ENCODE results near the gene PHAF1. TPM values are rescaled to one million over a fixed set of nuclear protein-coding genes. Genes with fewer than 3 reads are reported as not detected.

The PHAF1 gene
- total and polyA plus RNA-seq, 2 donors (not counting 1 experiment from before 2014, with no cell fraction given): 18.3 to 21.5 TPM

- no peaks in the 10 kb centered on the region for H4K20me1 ChIP-seq (ENCODE audit: control insufficient read depth, extremely low read depth, insufficient read depth, low read length)
- DNase-seq (ENCODE audit: low read depth in 2 of 2): peak; percentile 98
- TF ChIP-seq CTCF (conservative IDR thresholded peaks at IDR 0.05 in 1 of 2, IDR thresholded peaks at IDR 0.05 in 1 of 2; ENCODE audit: low read depth in 1 of 2, low read length in 2 of 2) (no peak), EZH2 (IDR thresholded peaks at IDR 0.05; ENCODE audit: low read length, missing control alignments) (no peak)
- peaks cover 24% of the 10 kb centered on the region for H3K4me1 ChIP-seq (ENCODE audit: control insufficient read depth, extremely low read depth, insufficient read depth, low read length)
- no peaks in the 10 kb centered on the region for H3K9me3 ChIP-seq (ENCODE audit: control insufficient read depth, insufficient read depth, low read depth, low read length)
- H3K9ac ChIP-seq (ENCODE audit: insufficient read depth, low read length): peak within 1 kb of the TSS; percentile 96
- peak within 1 kb of the TSS; percentile 98 for H3K27ac ChIP-seq (ENCODE audit: insufficient read depth, low read length)
- peak within 1 kb of the TSS; percentile 75 for H2AFZ ChIP-seq (ENCODE audit: low read length)
- peaks cover 9% of the 10 kb centered on the region for H3K79me2 ChIP-seq (ENCODE audit: control insufficient read depth, insufficient read depth, low read length)
- H3K27me3 ChIP-seq (ENCODE audit: control insufficient read depth, insufficient read depth, low read length): no peaks in the 10 kb centered on the region
- H3K36me3 ChIP-seq (ENCODE audit: control insufficient read depth, insufficient read depth, low read length): peaks cover 5% of the 10 kb centered on the region
- H3K4me3 ChIP-seq (replicated peaks in 1 of 4; ENCODE audit: control extremely low read depth in 1 of 4, insufficient read depth in 1 of 4, low read depth in 3 of 4, low read length in 4 of 4): peak within 1 kb of the TSS; percentile 55 to 89 (median 65)
- H3K4me2 ChIP-seq (ENCODE audit: extremely low read depth, insufficient read depth, low read length): peak within 1 kb of the TSS; percentile 84
Observed at GRCh38 chr16:67183627-67184452, 74.1 kb downstream of the PHAF1 start, which contains the start of gene MATCAP1. Gene MATCAP1 (minus strand): TSS chr16:67183963. CDS start chr16:67180610, 3,353 bp downstream.

- Histone ChIP-seq H4K20me1 (ENCODE audit: control insufficient read depth, extremely low read depth, insufficient read depth, low read length) (no peaks in the 10 kb centered on the region), H3K79me2 (ENCODE audit: control insufficient read depth, insufficient read depth, low read length) (peaks cover 9% of the 10 kb centered on the region), H3K4me2 (ENCODE audit: extremely low read depth, insufficient read depth, low read length) (peak overlapping the region; percentile 84), H3K27ac (ENCODE audit: insufficient read depth, low read length) (no peak overlapping the region), H2AFZ (ENCODE audit: low read length) (no peak overlapping the region), H3K9ac (ENCODE audit: insufficient read depth, low read length) (no peak overlapping the region), H3K4me3 (replicated peaks in 1 of 4; ENCODE audit: control extremely low read depth in 1 of 4, insufficient read depth in 1 of 4, low read depth in 3 of 4, low read length in 4 of 4) (peak overlapping the region; percentile 24 to 67 (median 59)), H3K4me1 (ENCODE audit: control insufficient read depth, extremely low read depth, insufficient read depth, low read length) (peaks cover 24% of the 10 kb centered on the region), H3K27me3 (ENCODE audit: control insufficient read depth, insufficient read depth, low read length) (no peaks in the 10 kb centered on the region), H3K36me3 (ENCODE audit: control insufficient read depth, insufficient read depth, low read length) (peaks cover 3% of the 10 kb centered on the region), H3K9me3 (ENCODE audit: control insufficient read depth, insufficient read depth, low read depth, low read length) (no peaks in the 10 kb centered on the region)
- DNase-seq (ENCODE audit: low read depth in 2 of 2): no peak
- TF ChIP-seq EZH2 (IDR thresholded peaks at IDR 0.05; ENCODE audit: low read length, missing control alignments) (peak; percentile 42), CTCF (conservative IDR thresholded peaks at IDR 0.05 in 1 of 2, IDR thresholded peaks at IDR 0.05 in 1 of 2; ENCODE audit: low read depth in 1 of 2, low read length in 2 of 2) (no peak)
Observed at GRCh38 chr16:67184453-67184994, 74.8 kb downstream of the PHAF1 start.

GRCh38 chr16:67184995-67185650 lies 75.4 kb downstream of the PHAF1 start:
- Histone ChIP-seq H2AFZ (ENCODE audit: low read length) (no peak overlapping the region), H3K4me3 (replicated peaks in 1 of 4; ENCODE audit: control extremely low read depth in 1 of 4, insufficient read depth in 1 of 4, low read depth in 3 of 4, low read length in 4 of 4) (peak overlapping the region in 2 of 4 experiments; percentile 21 to 63)
- TF ChIP-seq EZH2 (IDR thresholded peaks at IDR 0.05; ENCODE audit: low read length, missing control alignments) (no peak), CTCF (conservative IDR thresholded peaks at IDR 0.05 in 1 of 2, IDR thresholded peaks at IDR 0.05 in 1 of 2; ENCODE audit: low read depth in 1 of 2, low read length in 2 of 2) (peak; percentile 64 to 87)

More at GRCh38 chr16:67184995-67185650, 75.4 kb downstream of the PHAF1 start:
- DNase-seq (ENCODE audit: low read depth in 2 of 2): peak; percentile 83 to 92
- Histone ChIP-seq H3K4me1 (ENCODE audit: control insufficient read depth, extremely low read depth, insufficient read depth, low read length) (peaks cover 24% of the 10 kb centered on the region), H3K27me3 (ENCODE audit: control insufficient read depth, insufficient read depth, low read length) (no peaks in the 10 kb centered on the region), H3K27ac (ENCODE audit: insufficient read depth, low read length) (no peak overlapping the region), H3K79me2 (ENCODE audit: control insufficient read depth, insufficient read depth, low read length) (peaks cover 9% of the 10 kb centered on the region), H3K9me3 (ENCODE audit: control insufficient read depth, insufficient read depth, low read depth, low read length) (no peaks in the 10 kb centered on the region), H3K9ac (ENCODE audit: insufficient read depth, low read length) (no peak overlapping the region), H3K36me3 (ENCODE audit: control insufficient read depth, insufficient read depth, low read length) (peaks cover 3% of the 10 kb centered on the region), H4K20me1 (ENCODE audit: control insufficient read depth, extremely low read depth, insufficient read depth, low read length) (no peaks in the 10 kb centered on the region), H3K4me2 (ENCODE audit: extremely low read depth, insufficient read depth, low read length) (peak overlapping the region; percentile 39)
